Activated naive CD8-positive, alpha-beta T cell (primary cell): Measurements from ENCODE around the gene CLSTN1.
"Not testable (repeated sequence)": the region's sequence is repeated elsewhere in the genome, so short reads cannot be mapped to it uniquely, and the experiment has no call there.

Source experiments
- H3K27ac Mint-ChIP-seq: one replicate; pipeline ENCODE4 v1.8.0; 2021; ENCODE audit warnings: mixed read lengths
- H3K27me3 Mint-ChIP-seq: one replicate; pipeline ENCODE4 v1.8.0; 2021; ENCODE audit warnings: mixed read lengths
- H3K36me3 Mint-ChIP-seq: one replicate; pipeline ENCODE4 v1.8.0; 2021; ENCODE audit warnings: mixed read lengths
- H3K4me1 Mint-ChIP-seq: one replicate; pipeline ENCODE4 v1.8.0; 2021; ENCODE audit warnings: low read depth, mixed read lengths
- H3K4me3 Mint-ChIP-seq: one replicate; pipeline ENCODE4 v1.8.0; 2021; ENCODE audit warnings: mild to moderate bottlenecking, mixed read lengths
- H3K9me3 Mint-ChIP-seq: one replicate; pipeline ENCODE4 v1.8.0; 2021; ENCODE audit warnings: low read depth, mixed read lengths

CLSTN1 gene

GRCh38 chr1:9758559-9759121 lies 65.1 kb downstream of the CLSTN1 start:
- H3K9me3 Mint-ChIP-seq = no peaks in the 10 kb centered on the region
- H3K4me1 Mint-ChIP-seq = peaks cover 11% of the 10 kb centered on the region
- peaks cover 5% of the 10 kb centered on the region for H3K36me3 Mint-ChIP-seq
- H3K27ac Mint-ChIP-seq = no peak overlapping the region
- no peaks in the 10 kb centered on the region for H3K27me3 Mint-ChIP-seq
- no peak overlapping the region for H3K4me3 Mint-ChIP-seq

- Mint-ChIP-seq H3K4me3 (no peak overlapping the region), H3K4me1 (peaks cover 7% of the 10 kb centered on the region), H3K9me3 (no peaks in the 10 kb centered on the region), H3K27ac (peak overlapping the region; percentile 11), H3K36me3 (peaks cover 8% of the 10 kb centered on the region), H3K27me3 (no peaks in the 10 kb centered on the region)
Measured at GRCh38 chr1:9755441-9755995, 68.2 kb downstream of the CLSTN1 start.

- H3K4me1 Mint-ChIP-seq = peaks cover 4% of the 10 kb centered on the region
- H3K27me3 Mint-ChIP-seq = no peaks in the 10 kb centered on the region
- H3K9me3 Mint-ChIP-seq = no peaks in the 10 kb centered on the region
- H3K4me3 Mint-ChIP-seq = no peak overlapping the region
- H3K36me3 Mint-ChIP-seq = peaks cover 8% of the 10 kb centered on the region
- H3K27ac Mint-ChIP-seq = no peak overlapping the region
Measured at GRCh38 chr1:9753121-9753531, 70.6 kb downstream of the CLSTN1 start.

- H3K36me3 Mint-ChIP-seq = peaks cover 8% of the 10 kb centered on the region
- H3K27me3 Mint-ChIP-seq = no peaks in the 10 kb centered on the region
- no peak overlapping the region for H3K4me3 Mint-ChIP-seq
- no peaks in the 10 kb centered on the region for H3K9me3 Mint-ChIP-seq
- H3K27ac Mint-ChIP-seq = no peak overlapping the region
- peaks cover 4% of the 10 kb centered on the region for H3K4me1 Mint-ChIP-seq
Measured at GRCh38 chr1:9751971-9752370, 71.8 kb downstream of the CLSTN1 start.

- Mint-ChIP-seq H3K27ac (no peak overlapping the region), H3K4me3 (no peak overlapping the region)
Measured at GRCh38 chr1:9749361-9749760, 74.4 kb downstream of the CLSTN1 start.

GRCh38 chr1:9748391-9748790 lies 75.4 kb downstream of the CLSTN1 start:
- not testable (repeated sequence) for H3K4me3 Mint-ChIP-seq, H3K9me3 Mint-ChIP-seq, H3K36me3 Mint-ChIP-seq, H3K27me3 Mint-ChIP-seq, H3K27ac Mint-ChIP-seq, H3K4me1 Mint-ChIP-seq

More at GRCh38 chr1:9749361-9749760, 74.4 kb downstream of the CLSTN1 start:
- Mint-ChIP-seq H3K36me3 (peaks cover 3% of the 10 kb centered on the region), H3K4me1 (no peaks in the 10 kb centered on the region), H3K9me3 (no peaks in the 10 kb centered on the region), H3K27me3 (no peaks in the 10 kb centered on the region)

- no peaks in the 10 kb centered on the region for H3K9me3 Mint-ChIP-seq
- no peaks in the 10 kb centered on the region for H3K4me1 Mint-ChIP-seq
- H3K27me3 Mint-ChIP-seq = no peaks in the 10 kb centered on the region
- H3K27ac Mint-ChIP-seq = no peak overlapping the region
- no peak overlapping the region for H3K4me3 Mint-ChIP-seq
- peaks cover 7% of the 10 kb centered on the region for H3K36me3 Mint-ChIP-seq
Measured at GRCh38 chr1:9746651-9747050, 77.1 kb downstream of the CLSTN1 start.

- Mint-ChIP-seq H3K4me1 (no peaks in the 10 kb centered on the region), H3K27ac (no peak overlapping the region), H3K36me3 (peaks cover 4% of the 10 kb centered on the region), H3K9me3 (no peaks in the 10 kb centered on the region), H3K27me3 (no peaks in the 10 kb centered on the region), H3K4me3 (no peak overlapping the region)
Measured at GRCh38 chr1:9746211-9746610, 77.6 kb downstream of the CLSTN1 start.

GRCh38 chr1:9744106-9744799 lies 79.5 kb downstream of the CLSTN1 start:
- H3K4me1 Mint-ChIP-seq = no peaks in the 10 kb centered on the region
- H3K27ac Mint-ChIP-seq = no peak overlapping the region
- no peak overlapping the region for H3K4me3 Mint-ChIP-seq
- no peaks in the 10 kb centered on the region for H3K9me3 Mint-ChIP-seq
- H3K27me3 Mint-ChIP-seq = no peaks in the 10 kb centered on the region
- H3K36me3 Mint-ChIP-seq = peaks cover 4% of the 10 kb centered on the region

- H3K27me3 Mint-ChIP-seq = no peaks in the 10 kb centered on the region
- no peaks in the 10 kb centered on the region for H3K9me3 Mint-ChIP-seq
- H3K4me1 Mint-ChIP-seq = peaks cover 23% of the 10 kb centered on the region
- H3K36me3 Mint-ChIP-seq = peaks cover 4% of the 10 kb centered on the region
- H3K27ac Mint-ChIP-seq = peak overlapping the region; percentile 64
- H3K4me3 Mint-ChIP-seq = no peak overlapping the region
Measured at GRCh38 chr1:9737671-9738070, 86.1 kb downstream of the CLSTN1 start.

GRCh38 chr1:9737057-9737456 lies 86.7 kb downstream of the CLSTN1 start:
- H3K27me3 Mint-ChIP-seq = no peaks in the 10 kb centered on the region
- H3K4me3 Mint-ChIP-seq = no peak overlapping the region
- peak overlapping the region; percentile 46 for H3K27ac Mint-ChIP-seq
- H3K9me3 Mint-ChIP-seq = no peaks in the 10 kb centered on the region
- peaks cover 26% of the 10 kb centered on the region for H3K4me1 Mint-ChIP-seq
- H3K36me3 Mint-ChIP-seq = peaks cover 5% of the 10 kb centered on the region

- Mint-ChIP-seq H3K9me3 (no peaks in the 10 kb centered on the region), H3K4me1 (peaks cover 31% of the 10 kb centered on the region), H3K27ac (peak overlapping the region; percentile 34), H3K36me3 (peaks cover 4% of the 10 kb centered on the region), H3K27me3 (no peaks in the 10 kb centered on the region), H3K4me3 (no peak overlapping the region)
Measured at GRCh38 chr1:9736241-9736640, 87.5 kb downstream of the CLSTN1 start.

- H3K27ac Mint-ChIP-seq = no peak overlapping the region
- peaks cover 34% of the 10 kb centered on the region for H3K4me1 Mint-ChIP-seq
- no peaks in the 10 kb centered on the region for H3K27me3 Mint-ChIP-seq
- H3K4me3 Mint-ChIP-seq = no peak overlapping the region
- H3K36me3 Mint-ChIP-seq = peaks cover 5% of the 10 kb centered on the region
- H3K9me3 Mint-ChIP-seq = no peaks in the 10 kb centered on the region
Measured at GRCh38 chr1:9735800-9736199, 88.0 kb downstream of the CLSTN1 start.

- no peak overlapping the region for H3K4me3 Mint-ChIP-seq
- no peaks in the 10 kb centered on the region for H3K27me3 Mint-ChIP-seq
- no peaks in the 10 kb centered on the region for H3K9me3 Mint-ChIP-seq
- H3K4me1 Mint-ChIP-seq = peaks cover 51% of the 10 kb centered on the region
- H3K27ac Mint-ChIP-seq = peak overlapping the region; percentile 80
- peaks cover 7% of the 10 kb centered on the region for H3K36me3 Mint-ChIP-seq
Measured at GRCh38 chr1:9733160-9733789, 90.5 kb downstream of the CLSTN1 start.
